Kidney epithelial cell (primary cell): ENCODE data around the gene OR10R2. TPM values are rescaled to one million over a fixed set of nuclear protein-coding genes. Genes with fewer than 3 reads are reported as not detected.
"Not testable (repeated sequence)": the region's sequence is repeated elsewhere in the genome, so short reads cannot be mapped to it uniquely, and the experiment has no call there.

Experiments
- DNase-seq: peaks from one replicate; pipeline ENCODE4 v3.0.0-alpha.2; 2010; ENCODE audit warnings: low read depth
- H3K27me3 ChIP-seq: 2 replicates; pipeline ENCODE4 v1.6.0; 2011; ENCODE audit warnings: low read length; ENCODE audit not compliant: control insufficient read depth, insufficient read depth
- H3K36me3 ChIP-seq: 2 replicates; pipeline ENCODE4 v1.5.1; 2011; ENCODE audit warnings: low read length; ENCODE audit not compliant: control insufficient read depth, insufficient read depth
- H3K4me3 ChIP-seq: 2 replicates; pipeline ENCODE4 v1.5.1; 2011; ENCODE audit warnings: low read depth, mild to moderate bottlenecking, control low read depth, low read length
- CTCF ChIP-seq: IDR thresholded peaks from 2 replicates; pipeline ENCODE4 v1.5.1; 2011; ENCODE audit warnings: mild to moderate bottlenecking, moderate library complexity, low read length, control low read depth, inconsistent platforms; ENCODE audit not compliant: insufficient read depth, poor library complexity, severe bottlenecking
- total RNA-seq: library from RNA; depleted of rRNA; stranded (reverse); fragments of >200 nt; gene quantifications from 2 replicates; pipeline ENCODE4 v1.2.3, GENCODE V29; 2015

OR10R2 gene
- total RNA-seq = not detected in 2 replicates

- Histone ChIP-seq H3K27me3 (no peaks in the 10 kb centered on the region), H3K4me3 (no peak within 1 kb of the TSS), H3K36me3 (no peaks in the 10 kb centered on the region)
- no peak for DNase-seq
- no peak for TF ChIP-seq CTCF
These were observed at the start of gene OR10R2 for GRCh38 chr1:158471920-158472319. TSS of gene OR10R2 (plus strand) at chr1:158472220. CDS start at chr1:158472326, 106 bp downstream.

GRCh38 chr1:158425027-158425426, 47.0 kb upstream of the OR10R2 start:
- no peak for DNase-seq
- H3K36me3 ChIP-seq = no peaks in the 10 kb centered on the region
- no peaks in the 10 kb centered on the region for H3K27me3 ChIP-seq
- H3K4me3 ChIP-seq = no peak overlapping the region
- no peak for TF ChIP-seq CTCF

GRCh38 chr1:158426137-158426536, 45.9 kb upstream of the OR10R2 start, which contains the start of gene OR10K2:
TSS of gene OR10K2 (minus strand) at chr1:158426237. CDS start at chr1:158420866, 5,371 bp downstream.
- TF ChIP-seq CTCF = no peak
- Histone ChIP-seq H3K4me3 (no peak within 1 kb of the TSS), H3K36me3 (no peaks in the 10 kb centered on the region), H3K27me3 (no peaks in the 10 kb centered on the region)
- no peak for DNase-seq

- not testable (repeated sequence) for H3K36me3 ChIP-seq, DNase-seq, H3K27me3 ChIP-seq, H3K4me3 ChIP-seq
These were observed 41.9 kb upstream of the OR10R2 start for GRCh38 chr1:158430163-158430562.

DNA sequence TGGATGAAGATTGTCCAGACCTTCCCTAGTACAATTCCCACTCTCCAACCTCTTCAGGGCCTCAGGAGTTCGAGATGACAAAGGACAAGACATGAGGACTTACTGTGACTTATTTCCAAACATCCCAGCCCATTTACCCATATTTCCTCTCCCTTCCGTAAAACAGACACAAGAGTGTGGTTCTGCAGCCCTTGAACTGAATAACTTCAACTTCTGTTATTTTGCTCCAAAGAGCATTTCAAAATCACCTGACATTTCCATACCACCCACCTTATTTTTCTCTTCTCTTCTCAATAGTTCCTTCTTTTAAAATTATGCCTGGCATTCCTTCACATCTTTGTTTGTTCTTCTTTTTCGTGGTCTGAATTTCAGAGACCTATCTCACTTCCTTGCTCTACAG, 37.3 kb upstream of the OR10R2 start:
- Histone ChIP-seq H3K27me3 (no peaks in the 10 kb centered on the region), H3K4me3 (no peak overlapping the region), H3K36me3 (no peaks in the 10 kb centered on the region)
- DNase-seq = no peak
- TF ChIP-seq CTCF = no peak

DNA sequence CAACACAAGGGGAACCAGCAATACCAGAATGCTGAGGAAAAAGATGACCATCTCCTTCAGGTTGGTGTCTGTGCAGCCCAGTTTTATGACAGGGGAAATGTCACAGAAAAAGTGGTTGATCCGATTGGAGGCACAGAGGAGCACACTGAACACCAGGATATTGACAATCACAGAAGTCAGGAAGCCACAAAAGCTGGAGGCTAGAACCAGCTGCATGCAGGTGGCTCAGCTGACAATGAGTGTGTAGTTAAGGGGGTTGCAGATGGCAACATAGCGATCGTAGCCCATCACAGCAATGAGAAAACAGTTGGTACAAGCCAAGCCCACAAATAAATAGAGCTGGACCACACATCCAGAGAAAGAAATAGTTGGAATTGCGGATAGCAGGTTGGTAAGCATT, 26.6 kb upstream of the OR10R2 start:
- no peak for TF ChIP-seq CTCF
- no peaks in the 10 kb centered on the region for H3K27me3 ChIP-seq
- no peaks in the 10 kb centered on the region for H3K36me3 ChIP-seq
- H3K4me3 ChIP-seq = no peak overlapping the region
- DNase-seq = no peak
